NK-92 treated with Interleukin-12 subunit alpha and Interleukin-12 subunit beta, amount 100 ng/mL, for 24 hours (cell line): Measurements from ENCODE around the gene CACNA1B.
"Not testable (repeated sequence)": the region's sequence is repeated elsewhere in the genome, so short reads cannot be mapped to it uniquely, and the experiment has no call there.

ENCODE experiments used
- DNase-seq: peaks from one replicate; lab custom pipeline; 2025; lab: John Stamatoyannopoulos, UW

Gene CACNA1B

GRCh38 chr9:137877506-137878122 lies at the start of gene CACNA1B:
CACNA1B (plus strand) TSS chr9:137877782; CDS start chr9:137877934, 152 bp downstream.
- DNase-seq = not testable (repeated sequence)

- no peak for DNase-seq
Observed at GRCh38 chr9:137827908-137828526, 49.6 kb upstream of the CACNA1B start.

GRCh38 chr9:137828527-137829259 lies 48.9 kb upstream of the CACNA1B start:
- no peak for DNase-seq

GRCh38 chr9:137829260-137829996 lies 48.2 kb upstream of the CACNA1B start:
- DNase-seq = no peak

- no peak for DNase-seq
Observed at GRCh38 chr9:137832191-137832700, 45.3 kb upstream of the CACNA1B start.

- DNase-seq = no peak
Observed at GRCh38 chr9:137832830-137833590, 44.6 kb upstream of the CACNA1B start.

GRCh38 chr9:137833721-137834613 lies 43.6 kb upstream of the CACNA1B start:
- DNase-seq = no peak

- no peak for DNase-seq
Observed at GRCh38 chr9:137834846-137835546, 42.6 kb upstream of the CACNA1B start.

- no peak for DNase-seq
Observed at GRCh38 chr9:137836151-137836830, 41.3 kb upstream of the CACNA1B start.

GRCh38 chr9:137836831-137837241 lies 40.7 kb upstream of the CACNA1B start:
- DNase-seq = no peak

- DNase-seq = no peak
Observed at GRCh38 chr9:137837345-137838278, 40.0 kb upstream of the CACNA1B start.

GRCh38 chr9:137838576-137838975 lies 39.0 kb upstream of the CACNA1B start:
- DNase-seq = no peak

GRCh38 chr9:137843355-137843754 lies 34.2 kb upstream of the CACNA1B start:
- DNase-seq = no peak

GRCh38 chr9:137851516-137852267 lies 25.9 kb upstream of the CACNA1B start:
- no peak for DNase-seq

- DNase-seq = no peak
Observed at GRCh38 chr9:137853392-137853995, 24.1 kb upstream of the CACNA1B start.

- no peak for DNase-seq
Observed at GRCh38 chr9:137860361-137860760, 17.2 kb upstream of the CACNA1B start.

GRCh38 chr9:137865581-137866145 lies 11.9 kb upstream of the CACNA1B start:
- DNase-seq = no peak
